NCI-H146 treated with DMSO at 0.1 percent for 48 hours (cell line): ENCODE data around the gene TIMM17B.
A peak's percentile ranks its signal among the peaks of the same experiment; 100 is the strongest.

Experiments
- DNase-seq: peaks from one replicate; lab custom pipeline; 2025; ENCODE audit not compliant: unreplicated experiment; lab: John Stamatoyannopoulos, UW

Gene TIMM17B

GRCh38 chrX:48919360-48919841 is 21.8 kb upstream of the TIMM17B start:
- DNase-seq, result no peak

- DNase-seq, result peak; percentile 91
These were observed 21.2 kb upstream of the TIMM17B start, which contains the start of gene PIM2 for GRCh38 chrX:48918643-48919340. Gene PIM2, minus strand, starts transcription at chrX:48919024. Its CDS starts 190 bp downstream, at chrX:48918834.

DNA sequence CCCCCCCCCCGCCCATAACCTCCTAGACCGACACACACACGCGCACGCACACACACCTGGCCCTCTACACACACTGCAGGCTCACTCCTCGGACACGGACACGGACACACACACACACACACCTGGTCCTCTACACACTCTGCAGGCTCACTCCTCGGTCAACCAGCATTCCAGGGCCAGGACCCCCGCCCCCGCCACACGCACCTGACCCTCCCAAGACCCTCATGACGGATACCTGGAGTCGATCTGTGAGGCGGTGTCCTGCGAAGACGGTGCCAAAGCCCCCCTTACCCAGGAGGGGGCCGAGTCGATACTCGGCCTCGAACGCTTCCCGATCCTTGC is 20.7 kb upstream of the TIMM17B start:
- no peak for DNase-seq

DNA sequence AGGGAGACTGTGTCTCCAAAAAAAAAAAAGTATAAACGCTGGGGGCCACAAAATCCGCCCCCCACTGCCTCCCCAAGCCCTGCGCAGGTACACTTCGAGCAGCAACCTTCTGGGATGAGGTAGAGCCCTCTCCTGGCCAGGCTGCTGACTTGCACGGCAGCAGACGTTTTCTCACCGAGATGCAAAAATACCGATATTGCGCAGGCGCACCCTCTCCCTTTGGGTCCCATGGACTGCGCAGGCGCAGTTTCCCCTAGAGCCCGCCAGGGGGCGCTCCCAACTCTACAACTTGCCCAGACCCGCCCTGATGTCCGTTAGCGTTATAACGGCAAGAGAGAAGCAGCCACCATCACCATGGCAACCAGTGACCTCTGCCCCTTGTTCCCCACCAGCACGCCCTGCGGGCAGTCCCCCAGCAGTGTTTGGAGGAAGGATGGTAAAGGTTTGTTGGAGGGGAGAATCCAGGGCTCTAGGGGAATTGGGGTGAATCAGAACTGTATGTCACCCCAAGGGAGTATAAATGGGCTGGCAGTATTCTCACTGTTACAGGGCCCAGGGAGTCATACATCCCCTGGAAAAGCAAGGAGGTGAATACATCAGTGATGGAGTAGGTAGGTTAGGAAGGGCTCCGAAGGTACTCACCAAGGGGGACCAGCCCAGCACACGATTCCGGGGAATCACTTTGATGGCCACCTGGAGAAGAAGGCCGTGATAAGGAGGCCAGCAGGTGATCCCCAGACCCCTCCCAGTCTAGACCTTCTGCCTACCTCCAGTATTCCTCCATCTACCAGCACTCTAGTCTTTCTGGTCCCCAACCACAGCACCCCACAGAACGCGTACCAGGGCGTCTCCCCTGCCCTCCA is 19.8 kb upstream of the TIMM17B start:
- DNase-seq, result peak; percentile 87

DNA sequence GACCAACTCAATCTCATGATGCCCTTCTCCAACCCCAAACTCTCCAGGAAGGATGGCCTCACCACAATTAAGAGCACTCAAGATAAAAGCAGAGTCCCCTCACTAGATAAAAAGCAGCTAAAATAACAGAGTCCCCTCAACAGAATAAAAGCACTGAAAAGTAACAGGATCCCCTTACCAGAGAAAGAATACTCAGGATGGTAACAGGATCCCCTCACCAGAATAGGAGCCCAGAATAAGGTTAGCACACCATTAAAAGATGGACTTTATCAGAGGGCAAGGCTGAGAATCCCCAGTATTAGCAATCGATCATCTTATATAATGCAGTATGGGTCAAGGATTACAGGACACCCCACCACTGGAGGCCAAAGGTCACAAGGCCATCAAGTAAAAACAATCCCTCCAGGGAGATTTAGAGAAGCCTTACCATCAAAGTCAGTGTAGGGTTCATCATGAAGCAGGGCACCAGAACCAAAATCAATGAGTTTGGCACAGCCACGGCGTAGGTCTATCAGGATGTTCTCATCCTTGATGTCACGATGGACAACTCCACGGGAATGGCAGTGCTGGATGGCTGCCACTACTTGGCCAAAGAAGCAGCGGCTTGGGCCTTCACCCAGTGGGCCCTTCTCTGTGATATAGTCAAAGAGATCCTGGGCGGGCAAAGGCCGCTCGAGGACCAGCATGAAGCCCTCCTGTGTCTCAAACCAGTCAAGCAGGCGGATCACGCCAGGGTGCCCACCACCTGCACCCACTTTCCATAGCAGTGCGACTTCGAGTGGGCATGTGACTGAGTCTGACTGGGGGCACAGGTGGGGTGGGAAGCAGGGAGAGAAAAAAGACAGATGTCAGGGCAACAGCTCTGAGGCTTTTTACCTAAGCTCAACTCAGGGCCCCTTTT is 17.3 kb upstream of the TIMM17B start:
- no peak for DNase-seq

- no peak for DNase-seq
These were observed 16.2 kb upstream of the TIMM17B start for GRCh38 chrX:48913605-48914366.

DNA sequence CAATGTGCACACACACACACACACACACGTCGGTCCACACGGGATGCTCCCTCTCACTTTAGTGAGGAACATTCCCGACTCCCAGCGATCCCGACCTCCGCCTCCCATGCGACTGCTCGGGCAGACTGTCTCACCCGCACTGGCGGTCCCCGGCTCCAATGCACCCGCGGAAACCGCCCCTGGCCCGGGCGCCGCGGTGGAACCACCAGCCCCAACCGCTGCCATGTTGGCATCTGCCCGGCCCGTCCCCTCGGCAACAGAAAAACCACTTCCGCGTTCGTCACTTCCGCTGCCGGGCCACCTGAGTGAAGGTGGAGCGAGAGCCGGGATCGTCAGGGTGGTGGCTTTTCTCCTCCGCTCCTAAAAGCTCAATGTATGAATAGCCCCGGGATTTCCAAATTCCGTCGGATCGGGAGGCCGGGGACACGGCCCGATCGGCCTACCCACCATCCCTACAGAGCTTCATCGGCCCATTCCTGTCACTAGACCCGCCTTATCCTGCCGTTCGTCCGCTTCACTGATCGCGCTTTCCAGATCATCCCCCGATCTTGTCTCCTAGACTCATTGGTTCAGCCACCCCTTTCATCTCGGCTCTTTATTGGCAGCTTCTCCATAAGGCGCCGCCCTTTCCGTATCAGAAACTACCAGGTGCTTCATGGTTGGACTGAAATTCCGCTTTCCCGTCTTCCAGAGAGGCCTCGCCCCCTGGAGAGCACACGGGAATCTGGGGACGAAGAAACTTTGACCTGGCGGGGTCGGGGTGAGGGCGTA is 14.0 kb upstream of the TIMM17B start, which contains the start of gene SLC35A2:
TSS of gene SLC35A2 (minus strand) at position 235 of the 771 bp plus-strand sequence. CDS start at position 225, 10 bp downstream.
- DNase-seq, result peak; percentile 77

DNA sequence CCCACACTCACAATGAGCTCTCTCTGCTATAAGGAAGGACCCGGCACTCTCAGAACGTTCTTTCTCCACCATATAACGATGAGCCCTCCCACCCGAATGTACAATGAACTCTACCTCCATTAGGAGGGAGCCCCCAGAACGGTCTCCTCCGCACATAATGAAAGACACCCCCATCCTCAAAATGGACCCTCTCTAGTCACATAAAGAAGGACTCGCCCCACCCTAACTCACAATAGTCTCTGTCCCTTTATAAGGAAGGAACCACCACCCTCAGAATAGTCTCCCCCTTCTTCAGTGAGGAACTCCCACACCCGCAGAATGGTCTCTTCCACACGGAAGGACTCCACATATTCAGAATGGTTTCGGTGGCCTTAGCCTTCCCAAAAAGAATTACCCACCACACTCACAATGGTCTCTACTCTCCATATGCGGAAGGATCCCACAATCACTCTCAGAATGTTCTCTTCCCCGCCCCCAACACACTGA is 13.4 kb upstream of the TIMM17B start:
- DNase-seq, result no peak

DNA sequence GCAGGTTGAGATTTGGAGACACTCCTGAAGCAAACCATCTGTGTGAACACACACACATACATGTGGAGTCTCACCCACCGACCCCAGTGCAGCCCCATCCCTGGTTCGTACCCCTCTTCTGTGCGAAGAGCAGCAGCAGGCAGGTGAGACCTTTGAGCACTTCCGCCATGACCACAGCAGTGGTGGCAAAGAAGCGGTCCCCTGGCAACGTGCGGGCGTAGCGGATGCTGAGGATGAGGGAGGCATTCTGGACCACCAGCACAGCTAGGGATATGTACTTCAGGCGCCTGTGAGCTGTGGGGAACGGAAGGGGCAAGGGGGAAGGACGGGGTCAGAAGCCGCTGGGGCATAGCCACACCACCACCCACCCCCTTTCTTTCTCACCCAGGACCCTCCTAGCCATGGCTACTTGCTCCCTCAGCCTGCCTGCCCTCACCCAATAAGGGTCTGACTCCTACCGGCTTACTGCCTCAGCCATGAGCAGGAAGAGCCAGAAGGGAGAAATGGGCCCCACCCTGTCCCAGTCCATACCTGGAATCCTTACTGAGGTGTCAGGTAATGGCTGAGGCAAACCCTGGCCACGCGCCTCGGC is 12.2 kb upstream of the TIMM17B start:
- no peak for DNase-seq

DNA sequence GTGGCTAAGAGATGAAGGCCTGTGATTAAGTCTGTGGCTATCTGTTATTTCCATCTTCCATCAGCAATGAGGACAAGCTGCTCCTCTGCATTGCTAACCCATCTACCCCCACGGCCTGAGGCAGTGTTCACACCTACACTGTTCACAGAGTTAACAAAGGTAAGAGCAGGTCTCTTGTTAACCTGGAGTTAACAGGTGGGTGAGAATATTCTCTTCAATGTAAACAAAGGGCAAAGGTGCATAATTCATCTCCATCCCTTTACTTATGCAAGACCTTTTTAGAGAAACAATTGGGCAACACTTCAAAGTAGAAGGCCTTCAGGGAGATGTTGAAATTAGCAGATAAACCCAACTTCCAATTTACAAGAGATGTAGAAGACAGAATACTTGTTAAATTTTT is 11.0 kb upstream of the TIMM17B start:
- DNase-seq, result no peak

GRCh38 chrX:48905090-48905790 is 7.7 kb upstream of the TIMM17B start:
- DNase-seq, result no peak

DNA sequence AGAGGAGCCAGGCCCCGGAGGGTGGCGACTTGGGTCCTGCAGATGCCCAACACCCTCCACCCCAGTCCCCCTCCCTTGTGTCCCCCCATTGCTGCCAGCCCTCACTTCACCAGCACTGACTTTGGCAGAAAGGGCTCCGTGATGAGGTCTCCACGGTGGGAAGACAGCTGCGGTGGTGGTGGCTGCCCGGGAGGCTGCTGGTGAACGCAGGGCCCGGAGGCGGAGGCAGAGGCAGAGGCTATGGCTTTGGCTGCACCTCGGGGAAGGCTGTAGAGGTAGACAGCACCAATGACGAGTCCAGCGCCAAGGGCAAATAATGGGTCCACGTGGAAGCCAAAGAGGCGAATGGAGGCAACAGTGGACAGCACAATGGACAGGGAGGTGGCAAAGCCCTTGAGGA is 7.1 kb upstream of the TIMM17B start:
- DNase-seq, result no peak

- no peak for DNase-seq
These were observed 6.6 kb upstream of the TIMM17B start for GRCh38 chrX:48904180-48904579.

GRCh38 chrX:48903290-48903689 is 5.7 kb upstream of the TIMM17B start:
- no peak for DNase-seq

- no peak for DNase-seq
These were observed 5.2 kb upstream of the TIMM17B start for GRCh38 chrX:48902776-48903175.

DNA sequence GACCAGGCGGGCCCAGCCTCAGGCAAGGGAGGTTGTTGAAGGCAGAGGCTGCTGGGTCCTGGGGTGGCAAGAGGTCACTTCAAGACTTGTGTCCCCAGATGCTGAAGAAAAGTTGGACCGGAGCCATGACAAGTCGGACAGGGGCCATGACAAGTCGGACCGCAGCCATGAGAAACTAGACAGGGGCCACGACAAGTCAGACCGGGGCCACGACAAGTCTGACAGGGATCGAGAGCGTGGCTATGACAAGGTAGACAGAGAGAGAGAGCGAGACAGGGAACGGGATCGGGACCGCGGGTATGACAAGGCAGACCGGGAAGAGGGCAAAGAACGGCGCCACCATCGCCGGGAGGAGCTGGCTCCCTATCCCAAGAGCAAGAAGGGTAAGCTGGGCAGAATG is 4.6 kb upstream of the TIMM17B start:
- no peak for DNase-seq

GRCh38 chrX:48901069-48901468 is 3.5 kb upstream of the TIMM17B start:
- no peak for DNase-seq

DNA sequence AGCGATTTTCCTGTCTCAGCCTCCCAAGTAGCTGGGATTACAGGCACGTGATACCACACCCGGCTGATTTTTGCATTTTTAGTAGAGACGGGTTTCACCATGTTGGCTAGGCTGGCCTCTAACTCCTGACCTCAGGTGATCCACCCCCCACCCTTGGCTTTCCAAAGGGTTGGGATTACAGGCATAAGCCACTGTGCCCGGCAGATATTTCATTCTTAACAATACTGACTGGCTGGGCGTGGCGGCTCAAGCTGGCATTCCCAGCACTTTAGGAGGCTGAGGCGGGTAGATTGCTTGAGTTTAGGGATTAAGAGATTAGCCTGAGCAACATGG is 1.5 kb upstream of the TIMM17B start:
- DNase-seq, result no peak
